GM19328 (cell line): ENCODE measurements around the gene OMP.
A peak's percentile ranks its signal among the peaks of the same experiment; 100 is the strongest.
"Not testable (repeated sequence)": the region's sequence is repeated elsewhere in the genome, so short reads cannot be mapped to it uniquely, and the experiment has no call there.

Source experiments
- ATAC-seq: cut with Tn5 transposase; IDR thresholded peaks from one replicate; pipeline ENCODE4 v1.9.1; 2021; ENCODE audit warnings: mild to moderate bottlenecking, moderate library complexity; ENCODE audit not compliant: unreplicated experiment

The OMP gene

DNA sequence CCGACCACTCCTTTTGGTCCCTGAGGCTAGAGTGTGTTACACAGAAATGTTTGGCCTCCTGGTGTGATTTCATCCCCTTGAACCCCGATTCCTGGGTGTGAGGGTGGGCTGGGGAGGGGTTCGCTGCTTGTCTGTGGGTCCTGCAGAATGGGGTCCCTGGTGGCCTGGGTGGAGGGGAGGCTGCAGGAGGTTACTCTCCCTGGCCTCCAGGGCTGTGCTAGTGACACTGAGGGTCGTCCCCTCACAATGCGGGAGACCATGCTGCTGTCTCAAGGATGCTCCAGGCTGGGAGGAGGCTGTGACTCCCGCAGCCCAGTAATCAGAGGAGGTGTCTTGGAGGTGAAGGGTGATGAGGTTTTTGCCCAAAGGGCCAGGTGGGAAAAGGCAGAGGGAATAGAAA is 17.0 kb upstream of the OMP start:
- no peak for ATAC-seq

DNA sequence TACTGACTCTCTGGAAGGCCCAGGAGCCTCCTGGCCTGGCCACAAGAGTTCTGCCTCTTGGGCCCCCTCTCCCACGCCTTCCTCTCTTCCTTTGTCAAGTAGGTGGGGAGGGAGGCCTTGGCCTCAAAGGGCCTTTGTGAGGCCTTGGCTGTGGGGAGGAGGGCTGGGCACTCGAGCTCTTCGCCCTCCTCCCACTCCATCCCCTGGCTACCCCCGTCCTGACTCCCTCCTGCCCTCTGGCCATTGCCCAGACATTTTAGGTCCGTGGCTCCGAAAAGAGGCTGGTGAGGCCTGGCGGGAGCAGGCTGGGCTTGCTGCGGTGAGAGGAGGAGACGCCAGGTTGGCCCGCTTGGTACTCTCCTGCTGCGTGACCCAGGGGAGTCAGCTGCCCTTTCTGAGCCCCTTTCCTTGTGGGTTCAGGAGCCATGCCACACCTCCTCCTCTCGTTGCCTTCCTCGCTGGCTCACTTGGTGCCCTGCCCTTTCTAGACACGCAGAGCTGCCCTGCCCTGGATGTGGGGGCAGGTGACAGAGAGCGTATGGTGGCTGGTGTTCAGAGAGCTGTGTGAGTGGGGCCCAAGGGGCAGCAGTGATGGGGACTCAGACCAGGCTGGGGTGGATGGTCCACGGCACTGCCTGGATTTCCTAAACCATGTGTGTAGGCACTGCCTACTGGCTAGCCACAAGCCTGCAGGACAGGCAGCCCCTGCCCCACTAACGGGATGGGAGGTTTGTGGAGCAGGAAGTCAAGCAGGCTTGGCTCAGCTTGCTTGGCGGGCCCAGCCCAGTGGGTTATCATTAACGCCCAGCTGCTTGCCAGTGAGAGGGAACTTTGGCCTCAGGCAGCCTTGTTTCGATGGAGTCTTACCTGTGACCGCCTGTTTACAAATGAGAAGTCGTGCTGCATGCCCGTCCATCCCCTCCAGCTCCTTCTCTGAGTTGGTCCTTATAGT is 15.8 kb upstream of the OMP start:
- no peak for ATAC-seq

- no peak for ATAC-seq
Measured at GRCh38 chr11:77087723-77088225, 14.9 kb upstream of the OMP start.

GRCh38 chr11:77088236-77089003 is 14.2 kb upstream of the OMP start:
- ATAC-seq, result no peak

DNA sequence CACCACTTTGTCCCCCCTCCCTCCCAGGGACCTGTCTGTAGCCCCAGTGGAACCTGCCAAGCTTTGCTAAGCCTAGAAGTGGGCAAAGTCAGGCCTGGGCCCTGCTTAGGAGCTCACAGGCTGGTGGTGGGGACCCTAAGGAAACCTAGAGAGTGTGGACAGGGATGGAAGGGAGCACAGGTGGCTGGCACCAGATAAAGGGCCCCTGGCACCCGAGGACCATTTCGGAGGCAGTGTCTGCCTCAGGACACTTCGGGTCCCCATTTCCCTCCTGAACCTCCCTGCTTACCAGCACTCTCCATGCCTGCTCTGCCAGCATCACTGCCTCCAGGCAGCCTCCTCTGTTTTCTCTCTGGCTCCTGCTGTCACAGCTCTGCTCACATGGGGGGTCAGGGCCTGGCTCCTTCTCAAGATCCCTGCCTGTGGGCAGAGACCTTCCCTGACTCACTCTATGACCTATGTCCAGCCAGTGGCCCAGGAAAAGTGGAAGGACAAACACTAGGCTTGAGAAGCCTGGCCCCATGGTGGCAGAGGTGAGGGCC is 13.6 kb upstream of the OMP start:
- no peak for ATAC-seq

GRCh38 chr11:77090046-77090372 is 12.6 kb upstream of the OMP start:
- ATAC-seq, result no peak

- no peak for ATAC-seq
Measured at GRCh38 chr11:77090373-77091111, 12.1 kb upstream of the OMP start.

- peak; percentile 82 for ATAC-seq
Measured at GRCh38 chr11:77091146-77091940, 11.3 kb upstream of the OMP start.

GRCh38 chr11:77092382-77092781 is 10.3 kb upstream of the OMP start:
- no peak for ATAC-seq

DNA sequence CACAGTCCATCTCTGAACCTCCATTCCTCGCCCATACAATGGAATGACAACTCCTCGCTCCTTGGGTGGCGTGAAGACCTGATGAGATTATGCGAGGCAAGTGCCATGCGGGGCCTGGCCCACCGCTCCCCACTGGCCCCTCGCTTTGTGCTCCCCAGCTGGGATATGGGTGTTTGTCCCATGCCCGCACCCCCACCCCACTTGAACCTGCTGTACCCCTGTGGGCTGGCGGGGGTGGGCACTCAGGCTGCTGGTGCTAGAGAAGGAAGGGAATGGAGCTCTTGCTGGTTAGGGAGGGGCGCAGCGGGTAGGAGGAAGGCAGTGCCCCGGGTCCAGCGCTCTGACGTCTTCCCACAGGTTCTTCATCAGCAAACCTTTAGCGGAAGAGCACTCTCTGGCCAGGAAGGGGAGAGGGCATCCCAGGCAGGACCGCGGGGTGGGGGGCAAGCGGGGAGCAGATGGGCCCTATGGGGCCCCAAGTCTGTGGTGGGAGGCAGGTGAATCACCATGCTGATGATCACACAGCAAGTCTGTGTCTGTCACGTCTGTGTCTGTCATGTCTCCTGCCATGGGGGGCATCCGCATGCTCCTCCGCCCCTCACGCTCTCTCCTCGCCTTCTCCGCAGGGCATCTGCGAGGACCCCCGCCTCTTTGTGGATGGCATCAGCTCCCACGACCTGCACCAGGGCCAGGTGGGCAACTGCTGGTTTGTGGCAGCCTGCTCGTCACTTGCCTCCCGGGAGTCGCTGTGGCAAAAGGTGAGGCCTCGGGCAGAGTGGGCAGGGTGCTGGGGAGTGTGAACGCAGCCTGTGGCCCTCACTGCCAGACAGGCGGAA is 9.4 kb upstream of the OMP start:
- no peak for ATAC-seq

- no peak for ATAC-seq
Measured at GRCh38 chr11:77093987-77094840, 8.4 kb upstream of the OMP start.

DNA sequence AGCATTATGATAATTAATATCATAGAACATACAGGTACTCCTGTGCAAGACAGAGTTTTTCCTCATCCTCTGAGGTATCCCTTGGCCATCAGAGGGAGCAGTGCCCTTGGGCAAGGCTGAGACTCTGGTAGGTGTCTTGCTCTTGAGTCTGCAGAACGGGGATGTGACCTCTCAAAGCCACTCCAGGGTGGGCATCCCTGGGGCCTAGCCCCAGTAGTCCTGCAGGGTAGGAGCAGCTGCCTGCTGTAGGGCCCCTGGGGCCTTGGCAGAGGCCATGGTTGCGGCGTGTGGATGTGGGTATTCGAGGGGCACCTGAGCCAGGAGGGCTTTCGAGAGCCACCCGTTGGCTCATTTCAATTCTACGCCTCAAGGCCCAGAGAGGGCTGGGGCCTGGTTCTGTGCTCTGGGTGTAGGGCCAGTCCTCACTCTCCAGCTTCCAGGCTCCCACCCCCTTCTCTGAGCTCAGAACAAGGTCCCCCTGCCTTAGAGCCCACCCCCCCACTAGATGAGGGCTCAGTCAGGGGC is 7.7 kb upstream of the OMP start:
- ATAC-seq, result no peak

DNA sequence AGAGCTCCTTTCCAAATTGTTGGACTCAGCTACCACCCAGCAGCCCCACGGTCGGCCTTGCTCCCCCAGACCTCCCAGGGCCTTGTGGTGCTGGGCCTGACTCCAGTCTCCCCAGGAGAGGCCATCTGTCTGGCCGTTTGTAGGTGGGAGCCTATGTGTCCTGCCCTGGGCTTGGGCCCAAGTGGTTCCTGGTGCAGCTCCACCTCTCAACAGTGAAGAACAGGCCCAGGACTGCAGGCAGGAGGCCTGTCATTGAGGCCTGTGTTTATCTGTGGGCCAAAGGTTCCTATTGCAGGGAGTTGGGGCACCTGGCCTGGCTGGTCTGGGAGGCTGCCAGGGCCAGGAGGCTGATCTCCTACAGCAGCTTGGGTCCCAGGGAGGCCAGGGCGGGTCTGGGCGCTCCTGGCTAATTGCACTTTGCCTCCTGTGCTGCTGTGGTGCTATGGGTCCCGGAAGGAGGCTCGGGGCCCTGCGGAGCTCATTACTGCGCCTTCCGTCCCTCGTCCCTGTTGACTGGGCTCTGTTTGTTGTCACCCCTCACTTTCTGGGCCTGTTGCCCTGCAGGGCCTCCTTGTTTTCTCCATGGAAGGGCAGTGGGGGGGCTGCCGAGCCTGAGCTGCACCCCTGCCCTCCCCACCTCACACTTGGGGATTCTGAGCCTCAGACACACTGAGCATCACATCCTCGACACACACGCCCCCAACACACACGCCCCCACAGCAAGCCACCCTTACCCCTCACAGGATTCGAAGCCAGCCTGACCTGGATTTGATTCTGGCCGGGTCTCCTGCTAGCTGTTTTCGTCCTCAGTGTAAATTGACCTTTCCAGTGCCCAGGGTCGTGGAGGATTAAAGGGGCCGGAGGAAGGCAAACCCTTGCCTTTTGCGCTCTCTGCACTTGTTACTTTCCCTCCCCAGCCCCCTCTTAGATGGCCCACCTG is 6.8 kb upstream of the OMP start:
- no peak for ATAC-seq

DNA sequence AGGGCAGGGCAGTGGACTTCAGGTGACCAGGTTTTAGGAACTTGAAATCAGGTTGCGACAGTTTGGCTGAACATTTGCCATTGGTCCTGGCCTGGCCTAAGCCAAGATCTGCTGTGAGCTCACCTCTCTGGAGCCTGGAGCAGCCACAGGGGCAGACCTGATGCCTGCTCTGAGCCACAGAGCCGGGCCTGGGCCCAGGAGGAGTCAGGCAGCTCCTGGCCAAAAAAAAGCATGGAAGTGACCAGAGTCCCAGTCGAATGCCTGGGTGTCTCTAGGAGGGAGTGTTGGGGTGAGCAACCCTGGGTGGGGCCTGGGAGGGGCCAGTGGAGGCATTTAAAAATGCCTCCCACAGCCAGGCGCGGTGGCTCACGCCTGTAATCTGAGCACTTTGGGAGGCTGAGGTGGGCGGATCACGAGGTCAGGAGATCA is 6.0 kb upstream of the OMP start:
- no peak for ATAC-seq

GRCh38 chr11:77097180-77097579 is 5.5 kb upstream of the OMP start:
- not testable (repeated sequence) for ATAC-seq

DNA sequence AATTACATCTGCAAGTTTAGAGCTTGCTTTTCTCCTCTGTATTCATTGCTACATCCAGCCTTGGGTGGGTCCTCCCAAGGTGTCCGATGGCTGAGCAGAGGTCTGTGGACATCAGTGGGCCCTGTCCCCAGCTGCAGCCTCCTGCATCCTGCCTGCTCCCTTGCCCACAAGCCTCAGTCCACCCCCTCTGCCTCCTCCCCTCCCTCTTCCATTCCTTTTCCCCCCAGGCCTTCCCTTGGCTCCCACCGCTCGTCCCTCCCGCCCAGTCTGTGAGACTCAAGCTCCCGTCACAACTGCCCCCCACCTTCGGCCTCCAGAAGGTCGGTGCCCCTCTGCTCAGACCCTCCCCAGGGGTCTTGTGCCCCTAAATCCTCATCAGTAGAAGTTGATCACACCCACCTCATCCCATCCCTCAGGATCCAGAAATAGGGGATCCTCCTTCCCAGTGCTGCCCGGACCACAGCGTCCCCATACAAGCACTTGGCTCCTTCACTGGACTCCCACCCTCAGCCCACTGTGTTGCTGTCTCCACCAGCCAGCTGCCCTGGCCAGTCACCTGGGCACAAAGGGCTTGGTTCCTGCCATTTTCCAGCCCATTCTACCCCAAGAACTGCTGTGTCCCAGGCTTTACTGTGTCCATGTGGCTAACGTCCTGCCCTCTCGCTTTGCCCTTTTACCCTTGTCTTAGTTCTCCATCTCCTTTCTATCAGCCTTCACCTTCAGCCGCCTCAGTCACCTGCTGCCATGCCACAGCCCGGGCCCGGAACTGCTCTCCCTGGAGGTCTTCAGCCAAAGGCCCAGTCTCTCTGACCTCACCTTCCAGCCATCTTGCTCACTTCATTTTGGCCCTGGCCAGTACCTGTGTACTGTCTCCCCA is 2.2 kb upstream of the OMP start:
- ATAC-seq, result no peak
